HEK293 (cell line): ENCODE data around the gene MARCHF11.
A peak's percentile ranks its signal among the peaks of the same experiment; 100 is the strongest.

ENCODE experiments used
- CTCF ChIA-PET: fragments of 350-600 bp; formaldehyde crosslinking; extraction: SDS; loops from one replicate; lab custom pipeline; 2021; ENCODE audit warnings: antibody characterized with exemption; lab: Yijun Ruan, JAX
- POLR2A ChIA-PET: fragments of 300-600 bp; formaldehyde crosslinking; extraction: SDS; loops from one replicate; lab custom pipeline; 2020; ENCODE audit warnings: antibody characterized with exemption, inconsistent platforms; lab: Yijun Ruan, JAX
- H3K27ac ChIP-seq: fragments of 200-500 bp; sonication (Bioruptor generic); 2 replicates; pipeline ENCODE4 v1.5.1; 2014; ENCODE audit warnings: low read depth, low read length, control low read depth, inconsistent platforms; ENCODE audit errors: extremely low read depth
- H3K36me3 ChIP-seq, 2 experiments: fragments of 200-500 bp in 1 of 2; sonication (Bioruptor generic) in 1 of 2; 1 replicate in 1 of 2; 2 replicates in 1 of 2; pipeline ENCODE4 v1.5.1; 2014 to 2017; ENCODE audit warnings: inconsistent platforms in 2 of 2, low read length in 2 of 2; ENCODE audit not compliant: control insufficient read depth in 2 of 2, insufficient read depth in 1 of 2
- H3K4me1 ChIP-seq: fragments of 200-500 bp; sonication (Bioruptor generic); 2 replicates; pipeline ENCODE4 v1.5.1; 2014; ENCODE audit warnings: mild to moderate bottlenecking, low read length, inconsistent platforms; ENCODE audit not compliant: control insufficient read depth, insufficient read depth
- H3K4me3 ChIP-seq: 2 replicates; pipeline ENCODE4 v1.5.1; 2011; ENCODE audit warnings: low read depth, mild to moderate bottlenecking, control low read depth, low read length, moderate library complexity
- H3K9me3 ChIP-seq: fragments of 200-500 bp; sonication (Bioruptor generic); 2 replicates; pipeline ENCODE4 v1.5.1; 2014; ENCODE audit warnings: low read depth, low read length, inconsistent platforms; ENCODE audit not compliant: control insufficient read depth, insufficient read depth
- HOXD13 ChIP-seq: sonication (generic); formaldehyde crosslinking; IDR thresholded peaks from 2 replicates; pipeline ENCODE4 v1.8.0; 2022; ENCODE audit warnings: missing genetic modification reagents, borderline replicate concordance
- IKZF3 ChIP-seq: fragments of 450-650 bp; IDR thresholded peaks from 2 replicates; pipeline ENCODE4 v1.5.0; 2018; ENCODE audit warnings: missing biosample characterization, mild to moderate bottlenecking, missing genetic modification characterization, moderate library complexity
- KLF16 ChIP-seq: fragments of 450-650 bp; formaldehyde crosslinking; IDR thresholded peaks from 2 replicates; pipeline ENCODE4 v1.5.1; 2017; ENCODE audit warnings: missing biosample characterization, missing genetic modification characterization
- MZF1 ChIP-seq: fragments of 450-650 bp; formaldehyde crosslinking; IDR thresholded peaks from 2 replicates; pipeline ENCODE4 v1.5.1; 2017; ENCODE audit warnings: missing biosample characterization, missing genetic modification characterization, borderline replicate concordance
- PATZ1 ChIP-seq: fragments of 450-650 bp; formaldehyde crosslinking; IDR thresholded peaks from 2 replicates; pipeline ENCODE4 v1.5.1; 2016; ENCODE audit warnings: missing biosample characterization, missing genetic modification characterization
- TCF7L2 ChIP-seq: IDR thresholded peaks from 2 replicates; pipeline ENCODE4 v1.6.1; 2011; ENCODE audit warnings: low read depth, mild to moderate bottlenecking, inconsistent platforms, low read length, moderate library complexity, borderline replicate concordance
- TSHZ1 ChIP-seq: fragments of 450-650 bp; formaldehyde crosslinking; IDR thresholded peaks from 2 replicates; pipeline ENCODE4 v1.5.1; 2016; ENCODE audit warnings: missing biosample characterization, missing genetic modification characterization, borderline replicate concordance
- ZBTB20 ChIP-seq: fragments of 450-650 bp; formaldehyde crosslinking; IDR thresholded peaks from 2 replicates; pipeline ENCODE4 v1.5.1; 2016; ENCODE audit warnings: missing biosample characterization, missing genetic modification characterization
- ZBTB8A ChIP-seq: fragments of 450-650 bp; formaldehyde crosslinking; IDR thresholded peaks from 2 replicates; pipeline ENCODE4 v1.5.1; 2016; ENCODE audit warnings: missing biosample characterization, missing genetic modification characterization
- ZNF280D ChIP-seq: fragments of 450-650 bp; formaldehyde crosslinking; IDR thresholded peaks from 2 replicates; pipeline ENCODE4 v1.5.1; 2016; ENCODE audit warnings: missing biosample characterization, missing genetic modification characterization
- ZNF354C ChIP-seq: fragments of 450-650 bp; formaldehyde crosslinking; IDR thresholded peaks from 2 replicates; pipeline ENCODE4 v1.5.1; 2016; ENCODE audit warnings: missing biosample characterization, missing genetic modification characterization, low read depth, borderline replicate concordance
- ZNF394 ChIP-seq: fragments of 450-650 bp; formaldehyde crosslinking; IDR thresholded peaks from 2 replicates; pipeline ENCODE4 v1.5.1; 2016; ENCODE audit warnings: missing biosample characterization, missing genetic modification characterization, mild to moderate bottlenecking, moderate library complexity, borderline replicate concordance
- ZNF433 ChIP-seq: fragments of 450-650 bp; formaldehyde crosslinking; IDR thresholded peaks from 2 replicates; pipeline ENCODE4 v1.5.1; 2016; ENCODE audit warnings: missing biosample characterization, missing genetic modification characterization, low read depth
- ZNF549 ChIP-seq: fragments of 450-650 bp; IDR thresholded peaks from 2 replicates; pipeline ENCODE4 v1.5.1; 2018; ENCODE audit warnings: missing biosample characterization, missing genetic modification characterization, mild to moderate bottlenecking, inconsistent platforms, moderate library complexity
- ZNF561 ChIP-seq: fragments of 450-650 bp; IDR thresholded peaks from 2 replicates; pipeline ENCODE4 v1.5.1; 2018; ENCODE audit warnings: missing biosample characterization, missing genetic modification characterization, borderline replicate concordance
- ZNF624 ChIP-seq: fragments of 450-650 bp; formaldehyde crosslinking; IDR thresholded peaks from 2 replicates; pipeline ENCODE4 v1.5.1; 2017; ENCODE audit warnings: missing biosample characterization, missing genetic modification characterization
- ZNF639 ChIP-seq: fragments of 450-650 bp; formaldehyde crosslinking; IDR thresholded peaks from 2 replicates; pipeline ENCODE4 v1.5.1; 2016; ENCODE audit warnings: missing biosample characterization, missing genetic modification characterization
- ZNF645 ChIP-seq: fragments of 450-650 bp; formaldehyde crosslinking; IDR thresholded peaks from 2 replicates; pipeline ENCODE4; 2016; ENCODE audit warnings: missing biosample characterization, missing genetic modification characterization
- ZNF76 ChIP-seq: fragments of 450-650 bp; formaldehyde crosslinking; IDR thresholded peaks from 2 replicates; pipeline ENCODE4; 2016; ENCODE audit warnings: low read depth, missing biosample characterization, missing genetic modification characterization, borderline replicate concordance
- ZNF776 ChIP-seq: fragments of 450-650 bp; formaldehyde crosslinking; IDR thresholded peaks from 2 replicates; pipeline ENCODE4 v1.5.0; 2017; ENCODE audit warnings: missing biosample characterization, missing genetic modification characterization, borderline replicate concordance
- ZNF792 ChIP-seq: fragments of 450-650 bp; formaldehyde crosslinking; IDR thresholded peaks from 2 replicates; pipeline ENCODE4 v1.5.1; 2016; ENCODE audit warnings: missing biosample characterization, missing genetic modification characterization

MARCHF11 gene

GRCh38 chr5:16050414-16050813, 129.2 kb downstream of the MARCHF11 start:
- Histone ChIP-seq H3K9me3 (no peaks in the 10 kb centered on the region), H3K27ac (no peak overlapping the region), H3K36me3 (no peaks in the 10 kb centered on the region), H3K4me1 (no peaks in the 10 kb centered on the region), H3K4me3 (no peak overlapping the region)
- TF ChIP-seq ZNF549 (peak; percentile 72), ZBTB8A (tag by site-specific recombination) (no peak), ZNF561 (no peak)
- CTCF ChIA-PET = interaction anchor here (0.6 kb wide), 1 partner anchor 34 kb away, joined by 3 read pairs; no protein-coding TSS in a partner anchor
- POLR2A ChIA-PET = no interaction called here

- POLR2A ChIA-PET = no interaction called here
Measured at GRCh38 chr5:16049761-16050160, 129.8 kb downstream of the MARCHF11 start.

More at GRCh38 chr5:16049761-16050160, 129.8 kb downstream of the MARCHF11 start:
- H3K4me1 ChIP-seq = no peaks in the 10 kb centered on the region
- H3K27ac ChIP-seq = no peak overlapping the region
- no peak overlapping the region for H3K4me3 ChIP-seq
- TF ChIP-seq ZBTB20 (no peak), ZNF792 (tag by site-specific recombination) (no peak), ZNF394 (no peak), TSHZ1 (no peak), HOXD13 (no peak), ZNF76 (no peak), KLF16 (tag by site-specific recombination) (no peak), ZNF776 (tag by site-specific recombination) (no peak), MZF1 (tag by site-specific recombination) (no peak), ZNF639 (tag by site-specific recombination) (no peak), ZNF624 (tag by site-specific recombination) (no peak), IKZF3 (tag by site-specific recombination) (no peak), TCF7L2 (no peak), ZNF645 (tag by site-specific recombination) (no peak), ZNF280D (tag by site-specific recombination) (no peak), ZNF433 (no peak), ZNF354C (tag by site-specific recombination) (no peak), PATZ1 (tag by site-specific recombination) (no peak)
- H3K9me3 ChIP-seq = no peaks in the 10 kb centered on the region
- H3K36me3 ChIP-seq = no peaks in the 10 kb centered on the region
- CTCF ChIA-PET = no interaction called here
